HG03558 (cell line): ENCODE data around the gene ATP5ME.
"Not testable (repeated sequence)": the region's sequence is repeated elsewhere in the genome, so short reads cannot be mapped to it uniquely, and the experiment has no call there.

Source experiments
- ATAC-seq: cut with Tn5 transposase; IDR thresholded peaks from one replicate; pipeline ENCODE4 v1.9.1; 2021; ENCODE audit warnings: moderate number of reproducible peaks; ENCODE audit not compliant: unreplicated experiment; ENCODE audit errors: extremely low read depth

The ATP5ME gene

GRCh38 chr4:637536-638280 lies 36.4 kb downstream of the ATP5ME start:
- no peak for ATAC-seq

- ATAC-seq = no peak
Observed at GRCh38 chr4:636628-637159, 37.4 kb downstream of the ATP5ME start.

GRCh38 chr4:635851-636627 lies 38.0 kb downstream of the ATP5ME start:
- ATAC-seq = no peak

GRCh38 chr4:635066-635835 lies 38.8 kb downstream of the ATP5ME start:
- not testable (repeated sequence) for ATAC-seq

GRCh38 chr4:634599-634985 lies 39.5 kb downstream of the ATP5ME start:
- no peak for ATAC-seq

- ATAC-seq = no peak
Observed at GRCh38 chr4:633976-634598, 40.0 kb downstream of the ATP5ME start.

GRCh38 chr4:633406-633805 lies 40.7 kb downstream of the ATP5ME start:
- no peak for ATAC-seq

GRCh38 chr4:632926-633325 lies 41.1 kb downstream of the ATP5ME start:
- no peak for ATAC-seq

GRCh38 chr4:632196-632790 lies 41.8 kb downstream of the ATP5ME start:
- no peak for ATAC-seq

GRCh38 chr4:630656-631055 lies 43.4 kb downstream of the ATP5ME start:
- ATAC-seq = no peak

GRCh38 chr4:629915-630641 lies 44.0 kb downstream of the ATP5ME start:
- no peak for ATAC-seq

GRCh38 chr4:629636-629914 lies 44.5 kb downstream of the ATP5ME start:
- no peak for ATAC-seq

- no peak for ATAC-seq
Observed at GRCh38 chr4:628821-629635, 45.0 kb downstream of the ATP5ME start.

- ATAC-seq = no peak
Observed at GRCh38 chr4:628311-628741, 45.8 kb downstream of the ATP5ME start.

GRCh38 chr4:627347-628125 lies 46.5 kb downstream of the ATP5ME start:
- no peak for ATAC-seq

- no peak for ATAC-seq
Observed at GRCh38 chr4:626201-627091, 47.6 kb downstream of the ATP5ME start.

- no peak for ATAC-seq
Observed at GRCh38 chr4:625631-626161, 48.4 kb downstream of the ATP5ME start.
